Measurements from ENCODE around the gene MED13.
"Not testable (repeated sequence)": the region's sequence is repeated elsewhere in the genome, so short reads cannot be mapped to it uniquely, and the experiment has no call there.

Gene MED13

GRCh38 chr17:62085511-62086408 is 20.7 kb upstream of the MED13 start:
- DNase-seq: no peak

- no peak for DNase-seq
These were observed 19.5 kb upstream of the MED13 start for GRCh38 chr17:62084585-62084984.

GRCh38 chr17:62083651-62084050 is 18.6 kb upstream of the MED13 start:
- no peak for DNase-seq

GRCh38 chr17:62080647-62081046 is 15.6 kb upstream of the MED13 start:
- no peak for DNase-seq

- no peak for DNase-seq
These were observed 12.9 kb upstream of the MED13 start for GRCh38 chr17:62078009-62078408.

GRCh38 chr17:62076864-62077788 is 12.0 kb upstream of the MED13 start:
- DNase-seq: no peak

- no peak for DNase-seq
These were observed 10.3 kb upstream of the MED13 start for GRCh38 chr17:62075308-62075815.

GRCh38 chr17:62073993-62074392 is 8.9 kb upstream of the MED13 start:
- DNase-seq: no peak

- DNase-seq: not testable (repeated sequence)
These were observed 7.8 kb upstream of the MED13 start for GRCh38 chr17:62072855-62073254.

- no peak for DNase-seq
These were observed 5.8 kb upstream of the MED13 start for GRCh38 chr17:62070900-62071299.

GRCh38 chr17:62067165-62068145 is 2.4 kb upstream of the MED13 start:
- DNase-seq: no peak

GRCh38 chr17:62065611-62066468 is 762 bp upstream of the MED13 start:
- peak; percentile 92 for DNase-seq

- no peak for DNase-seq
These were observed 868 bp downstream of the MED13 start for GRCh38 chr17:62064029-62064790.

- no peak for DNase-seq
These were observed 2.1 kb downstream of the MED13 start for GRCh38 chr17:62062944-62063343.

GRCh38 chr17:62062302-62062701 is 2.8 kb downstream of the MED13 start:
- no peak for DNase-seq

- DNase-seq: no peak
These were observed 5.7 kb downstream of the MED13 start for GRCh38 chr17:62059414-62059813.

- DNase-seq: no peak
These were observed 6.5 kb downstream of the MED13 start for GRCh38 chr17:62058611-62059010.

GRCh38 chr17:62057696-62058095 is 7.4 kb downstream of the MED13 start:
- no peak for DNase-seq

- no peak for DNase-seq
These were observed 12.2 kb downstream of the MED13 start for GRCh38 chr17:62052765-62053338.

- no peak for DNase-seq
These were observed 14.0 kb downstream of the MED13 start for GRCh38 chr17:62051053-62051452.
